Measurements from ENCODE around the gene MIEN1. TPM values are rescaled to one million over a fixed set of nuclear protein-coding genes. Genes with fewer than 3 reads are reported as not detected.

The MIEN1 gene
- total RNA-seq, 1 donor = 33.1 TPM

DNA sequence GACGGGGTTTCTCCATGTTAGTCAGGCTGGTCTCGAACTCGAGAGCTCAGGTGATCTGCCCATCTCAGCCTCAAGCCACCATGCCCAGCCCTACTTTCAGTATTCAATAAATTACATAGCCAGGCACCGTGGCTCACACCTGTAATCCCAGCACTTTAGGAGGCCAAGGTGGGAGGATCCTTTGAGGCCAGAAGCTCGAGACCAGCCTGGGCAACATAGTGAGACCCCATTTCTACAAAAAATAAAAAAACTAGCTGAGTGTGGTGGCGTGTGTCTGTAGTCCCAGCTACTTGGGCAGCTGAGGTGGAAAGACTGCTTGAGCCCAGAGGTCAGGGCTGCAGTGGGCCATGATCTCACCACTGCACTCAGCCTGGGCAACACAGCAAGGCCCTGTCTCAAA is 8.2 kb downstream of the MIEN1 start:
- DNase-seq (ENCODE audit: low read depth) = no peak
- TF ChIP-seq, protein P1, sequence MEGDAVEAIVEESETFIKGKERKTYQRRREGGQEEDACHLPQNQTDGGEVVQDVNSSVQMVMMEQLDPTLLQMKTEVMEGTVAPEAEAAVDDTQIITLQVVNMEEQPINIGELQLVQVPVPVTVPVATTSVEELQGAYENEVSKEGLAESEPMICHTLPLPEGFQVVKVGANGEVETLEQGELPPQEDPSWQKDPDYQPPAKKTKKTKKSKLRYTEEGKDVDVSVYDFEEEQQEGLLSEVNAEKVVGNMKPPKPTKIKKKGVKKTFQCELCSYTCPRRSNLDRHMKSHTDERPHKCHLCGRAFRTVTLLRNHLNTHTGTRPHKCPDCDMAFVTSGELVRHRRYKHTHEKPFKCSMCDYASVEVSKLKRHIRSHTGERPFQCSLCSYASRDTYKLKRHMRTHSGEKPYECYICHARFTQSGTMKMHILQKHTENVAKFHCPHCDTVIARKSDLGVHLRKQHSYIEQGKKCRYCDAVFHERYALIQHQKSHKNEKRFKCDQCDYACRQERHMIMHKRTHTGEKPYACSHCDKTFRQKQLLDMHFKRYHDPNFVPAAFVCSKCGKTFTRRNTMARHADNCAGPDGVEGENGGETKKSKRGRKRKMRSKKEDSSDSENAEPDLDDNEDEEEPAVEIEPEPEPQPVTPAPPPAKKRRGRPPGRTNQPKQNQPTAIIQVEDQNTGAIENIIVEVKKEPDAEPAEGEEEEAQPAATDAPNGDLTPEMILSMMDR (IDR thresholded peaks at IDR 0.05; ENCODE audit: insufficient read depth, low read length) = no peak
- H3K4me3 ChIP-seq (ENCODE audit: low read depth, low read length) = no peak overlapping the region

DNA sequence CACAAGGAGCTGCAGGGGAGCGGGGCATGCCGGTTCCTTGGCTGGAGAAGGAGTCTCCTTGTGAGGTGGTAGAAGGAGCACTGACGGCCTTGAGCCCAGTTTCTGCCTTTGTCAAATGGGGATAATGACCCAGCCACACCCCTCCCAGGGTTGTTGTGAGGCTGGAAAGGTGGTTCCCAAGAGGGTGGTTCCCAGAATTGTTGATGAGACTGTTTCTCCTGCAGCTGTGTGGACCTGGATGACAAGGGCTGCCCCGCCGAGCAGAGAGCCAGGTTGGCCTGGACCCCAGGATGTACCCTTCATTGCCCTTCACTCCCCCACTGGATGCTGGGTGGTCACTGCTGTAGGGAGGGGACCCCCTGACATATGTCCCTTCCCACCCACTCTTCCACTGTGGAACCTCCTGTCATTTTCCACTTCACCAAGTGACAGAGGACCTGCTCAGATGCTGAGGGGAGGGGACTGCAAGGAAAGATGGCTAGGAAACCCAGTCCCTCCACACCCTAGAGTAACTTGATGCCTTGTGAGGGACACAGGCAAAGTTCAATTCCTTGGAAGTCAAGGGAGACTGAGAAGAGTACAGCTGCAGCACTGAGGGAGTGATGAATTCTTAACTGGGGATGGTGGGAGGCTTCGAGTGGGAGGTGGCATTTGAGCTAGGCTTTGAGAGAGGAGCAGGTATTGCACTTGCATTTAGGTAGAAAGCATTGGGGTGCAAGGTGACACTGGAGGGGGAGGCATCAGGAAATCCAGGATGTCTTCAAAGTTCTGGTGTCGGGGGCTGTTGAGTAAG is 10.6 kb downstream of the MIEN1 start:
- H3K4me3 ChIP-seq (ENCODE audit: low read depth, low read length) = no peak overlapping the region
- DNase-seq (ENCODE audit: low read depth) = no peak
- TF ChIP-seq, protein P1 (IDR thresholded peaks at IDR 0.05; ENCODE audit: insufficient read depth, low read length) = no peak

DNA sequence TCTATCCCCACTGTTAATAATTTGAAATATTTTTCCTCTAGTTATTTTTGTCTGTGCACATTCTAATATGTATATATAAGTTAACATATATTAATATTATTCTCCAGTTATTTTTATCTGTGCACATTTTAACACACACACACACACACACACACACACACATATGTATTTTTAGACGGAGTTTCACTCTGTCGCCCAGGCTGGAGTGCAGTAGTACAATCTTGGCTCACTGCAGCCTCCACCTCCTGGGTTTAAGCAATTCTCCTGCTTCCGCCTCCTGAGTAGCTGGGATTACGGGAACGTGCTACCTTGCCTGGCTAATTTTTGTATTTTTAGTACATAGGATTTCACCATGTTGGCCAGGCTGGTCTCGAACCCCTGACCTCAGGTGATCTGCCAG is 12.7 kb downstream of the MIEN1 start:
- TF ChIP-seq, protein P1 (IDR thresholded peaks at IDR 0.05; ENCODE audit: insufficient read depth, low read length) = no peak
- no peak for DNase-seq (ENCODE audit: low read depth)
- H3K4me3 ChIP-seq (ENCODE audit: low read depth, low read length) = no peak overlapping the region

DNA sequence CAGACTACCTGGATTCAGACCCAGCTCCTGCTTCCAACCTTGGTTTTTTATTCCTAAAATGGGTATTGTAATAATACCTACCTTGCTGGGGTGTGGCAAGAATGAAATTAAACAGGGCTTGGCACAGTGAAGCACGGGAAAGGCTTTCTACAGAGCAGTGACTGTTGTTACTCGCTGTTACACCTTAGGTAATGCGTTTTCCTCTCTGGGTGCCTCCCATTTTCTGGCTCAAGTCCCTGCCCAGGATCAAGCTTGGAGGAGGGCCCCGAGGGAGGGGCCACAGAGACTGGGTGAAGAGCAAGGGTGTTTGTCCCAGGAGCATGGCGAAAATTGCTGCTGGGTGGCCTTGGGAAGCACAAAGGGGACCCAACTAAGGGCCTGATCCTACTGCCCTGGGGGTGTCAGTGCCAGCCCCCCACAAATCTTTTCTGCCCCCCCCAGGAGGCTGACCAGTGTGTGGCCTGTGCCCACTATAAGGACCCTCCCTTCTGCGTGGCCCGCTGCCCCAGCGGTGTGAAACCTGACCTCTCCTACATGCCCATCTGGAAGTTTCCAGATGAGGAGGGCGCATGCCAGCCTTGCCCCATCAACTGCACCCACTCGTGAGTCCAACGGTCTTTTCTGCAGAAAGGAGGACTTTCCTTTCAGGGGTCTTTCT is 13.3 kb downstream of the MIEN1 start:
- no peak for DNase-seq (ENCODE audit: low read depth)
- no peak overlapping the region for H3K4me3 ChIP-seq (ENCODE audit: low read depth, low read length)
- TF ChIP-seq, protein P1 (IDR thresholded peaks at IDR 0.05; ENCODE audit: insufficient read depth, low read length) = no peak

DNA sequence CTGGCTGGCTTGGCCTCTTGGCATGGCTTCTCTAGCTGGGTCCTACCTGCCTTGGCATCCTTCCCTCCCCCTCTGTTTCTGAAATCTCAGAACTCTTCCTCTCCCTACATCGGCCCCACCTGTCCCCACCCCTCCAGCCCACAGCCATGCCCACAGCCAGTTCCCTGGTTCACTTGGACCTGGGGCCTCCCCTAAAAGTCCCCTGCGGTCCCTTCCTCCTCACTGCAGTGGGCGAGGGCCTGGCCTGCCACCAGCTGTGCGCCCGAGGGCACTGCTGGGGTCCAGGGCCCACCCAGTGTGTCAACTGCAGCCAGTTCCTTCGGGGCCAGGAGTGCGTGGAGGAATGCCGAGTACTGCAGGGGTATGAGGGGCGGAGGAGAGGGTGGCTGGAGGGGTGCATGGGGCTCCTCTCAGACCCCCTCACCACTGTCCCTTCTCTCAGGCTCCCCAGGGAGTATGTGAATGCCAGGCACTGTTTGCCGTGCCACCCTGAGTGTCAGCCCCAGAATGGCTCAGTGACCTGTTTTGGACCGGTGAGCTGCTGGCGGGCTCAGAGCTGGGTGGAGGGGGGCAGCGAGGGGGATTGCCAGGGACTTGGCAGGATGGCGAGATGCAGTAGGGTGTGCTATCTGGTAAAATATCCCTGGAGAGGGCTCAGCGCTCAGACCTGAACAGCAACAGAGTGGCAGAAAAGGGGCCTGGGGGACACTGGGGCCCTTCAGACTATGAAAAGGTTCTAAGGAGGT is 14.1 kb downstream of the MIEN1 start:
- DNase-seq (ENCODE audit: low read depth) = no peak
- TF ChIP-seq, protein P1 (IDR thresholded peaks at IDR 0.05; ENCODE audit: insufficient read depth, low read length) = no peak
- no peak overlapping the region for H3K4me3 ChIP-seq (ENCODE audit: low read depth, low read length)

DNA sequence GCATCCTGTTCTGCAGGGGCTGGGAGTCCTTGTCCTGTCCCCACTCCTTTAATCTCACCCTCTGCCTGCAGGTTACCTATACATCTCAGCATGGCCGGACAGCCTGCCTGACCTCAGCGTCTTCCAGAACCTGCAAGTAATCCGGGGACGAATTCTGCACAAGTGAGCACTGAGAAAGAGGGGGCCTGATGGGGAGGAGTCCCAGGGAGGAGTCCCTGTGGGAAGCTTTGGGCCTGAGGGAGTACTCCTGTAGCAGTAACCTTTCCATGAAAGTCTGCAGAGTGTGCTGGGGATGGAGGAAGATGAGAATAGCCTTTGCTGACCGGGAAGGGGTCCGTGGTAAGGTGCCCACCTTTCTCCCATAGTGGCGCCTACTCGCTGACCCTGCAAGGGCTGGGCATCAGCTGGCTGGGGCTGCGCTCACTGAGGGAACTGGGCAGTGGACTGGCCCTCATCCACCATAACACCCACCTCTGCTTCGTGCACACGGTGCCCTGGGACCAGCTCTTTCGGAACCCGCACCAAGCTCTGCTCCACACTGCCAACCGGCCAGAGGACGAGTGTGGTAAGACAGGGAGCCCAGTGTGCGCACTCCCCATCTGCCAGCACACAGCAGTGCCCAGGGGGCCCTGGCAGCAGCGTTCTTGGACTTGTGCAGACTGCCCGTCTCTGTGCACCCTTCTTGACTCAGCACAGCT is 14.8 kb downstream of the MIEN1 start:
- DNase-seq (ENCODE audit: low read depth) = no peak
- TF ChIP-seq, protein P1 (IDR thresholded peaks at IDR 0.05; ENCODE audit: insufficient read depth, low read length) = no peak
- no peak overlapping the region for H3K4me3 ChIP-seq (ENCODE audit: low read depth, low read length)

Data from fibroblast of the aortic adventitia (primary cell).